ENCODE data around the gene FBXO46. TPM values are rescaled to one million over a fixed set of nuclear protein-coding genes. Genes with fewer than 3 reads are reported as not detected.
A peak's percentile ranks its signal among the peaks of the same experiment; 100 is the strongest.

FBXO46 gene, protein sequence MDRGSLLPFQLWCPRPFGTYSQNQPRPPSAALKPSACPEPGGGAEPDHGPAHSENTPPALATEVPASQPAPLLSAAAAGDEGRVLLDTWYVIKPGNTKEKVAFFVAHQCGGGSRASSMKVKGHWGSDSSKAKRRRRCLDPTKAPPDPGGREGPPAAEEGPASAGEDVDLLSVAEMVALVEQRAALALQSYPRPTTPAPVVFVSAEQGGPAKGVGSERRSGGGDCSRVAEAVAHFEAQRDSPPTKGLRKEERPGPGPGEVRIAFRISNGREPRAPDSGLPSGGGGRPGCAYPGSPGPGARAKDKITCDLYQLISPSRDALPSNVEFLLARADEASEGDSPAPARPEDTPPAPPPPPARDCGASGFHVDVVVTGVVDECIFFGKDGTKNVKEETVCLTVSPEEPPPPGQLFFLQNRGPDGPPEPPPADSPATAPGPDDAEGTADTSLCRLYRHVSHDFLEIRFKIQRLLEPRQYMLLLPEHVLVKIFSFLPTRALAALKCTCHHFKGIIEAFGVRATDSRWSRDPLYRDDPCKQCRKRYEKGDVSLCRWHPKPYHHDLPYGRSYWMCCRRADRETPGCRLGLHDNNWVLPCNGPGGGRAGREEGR
- total RNA-seq, result 23.6 TPM

DNA sequence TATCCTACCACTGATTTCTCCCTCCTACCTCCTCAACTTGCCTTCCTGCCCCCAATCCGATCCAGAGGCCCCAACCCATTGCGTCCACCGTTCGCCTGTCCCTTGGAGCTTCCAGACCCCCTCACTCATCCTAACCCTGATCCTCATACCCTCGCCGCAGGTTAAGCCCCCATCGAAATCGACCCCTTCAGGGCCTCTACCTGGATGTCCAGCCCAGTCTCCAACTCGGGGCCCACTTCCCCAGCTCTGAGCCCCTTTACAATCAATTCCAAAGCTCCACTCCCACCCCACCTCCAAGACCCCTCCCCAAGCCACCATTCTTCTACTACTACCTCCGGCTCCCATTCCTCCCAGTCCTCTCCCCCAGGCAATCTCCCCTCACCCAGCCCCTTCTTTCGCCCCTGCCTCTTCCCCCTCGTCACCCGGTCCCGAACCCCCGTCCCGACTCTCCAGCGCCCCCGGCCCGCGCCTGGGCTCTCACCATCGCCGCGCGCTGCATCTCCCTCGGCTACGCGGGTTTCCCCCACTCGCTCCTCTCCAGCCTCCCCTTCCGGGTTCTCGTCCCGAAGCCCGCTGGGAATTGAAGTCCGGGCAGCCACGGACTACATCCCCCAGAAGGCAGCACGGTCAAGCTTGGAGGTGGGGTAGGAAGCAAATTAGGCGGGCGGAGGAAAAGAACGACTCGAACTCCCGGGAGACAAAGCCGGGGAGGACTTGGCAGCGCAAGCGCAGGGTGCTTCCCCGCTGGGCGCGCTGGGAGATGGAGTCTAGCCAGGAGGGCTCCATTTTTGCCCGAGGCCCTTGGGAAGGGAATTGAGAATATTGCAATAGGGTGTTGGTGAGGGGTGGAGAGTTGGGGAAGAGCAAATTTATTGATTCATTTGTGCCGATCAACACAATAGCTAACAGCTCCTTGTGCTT, at the start of gene FBXO46:
FBXO46 (minus strand) TSS at position 529 of the 921 bp plus-strand sequence. CDS start 17,401 bp downstream, outside the sequence.
- DNase-seq (ENCODE audit: low spot score) (peak; percentile 97), ATAC-seq (peak; percentile 99)
- intact Hi-C loops (cut with DNase I), result no loop called here

- intact Hi-C loops (cut with DNase I), result no loop called here
- no peak for DNase-seq (ENCODE audit: low spot score)
Observed at GRCh38 chr19:45780146-45780447, 49.4 kb upstream of the FBXO46 start.

DNA sequence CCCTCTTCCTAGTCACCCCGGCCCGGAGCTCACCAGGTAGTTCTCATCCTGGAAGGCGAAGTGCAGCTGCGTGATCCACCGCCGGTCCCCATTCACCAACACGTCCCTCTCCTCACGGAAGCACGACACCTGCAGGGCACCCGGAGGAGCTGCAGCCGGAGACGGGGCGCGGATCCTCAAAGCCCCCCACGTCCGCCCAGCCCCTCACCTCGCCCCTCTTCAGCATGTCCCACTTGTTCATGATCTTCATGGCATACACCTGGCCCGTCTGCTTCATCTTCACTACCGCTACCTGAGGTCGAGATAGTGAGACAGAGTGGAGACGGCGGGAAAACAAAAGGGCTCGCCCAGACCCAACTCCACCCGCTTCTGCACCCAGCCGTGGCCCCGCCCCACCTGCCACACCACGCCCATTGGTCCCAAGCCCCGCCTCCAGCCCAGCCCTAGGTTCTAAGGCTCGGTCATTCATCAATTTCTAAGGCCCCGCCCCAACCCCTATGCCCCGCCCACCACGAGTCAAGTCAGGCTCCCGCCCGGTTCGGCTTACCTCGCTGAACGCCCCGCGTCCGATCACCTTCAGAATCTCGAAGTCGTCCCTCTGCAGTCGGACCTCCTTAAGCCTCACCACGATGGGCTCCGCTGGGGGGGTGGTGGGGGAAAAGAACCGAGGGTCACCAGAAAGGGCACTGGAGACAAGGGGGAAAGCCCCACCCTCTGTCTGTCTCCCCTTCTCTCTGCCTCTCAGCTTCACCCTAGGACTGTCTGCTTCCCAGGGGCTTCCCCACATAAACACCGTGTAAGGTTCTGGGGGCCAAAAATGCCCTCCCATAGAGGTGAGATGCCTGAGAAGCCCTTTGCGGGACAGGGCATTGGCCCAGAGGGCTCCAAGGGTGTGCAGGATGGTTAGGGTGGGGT, 48.8 kb upstream of the FBXO46 start:
- intact Hi-C loops (cut with DNase I), result no loop called here
- DNase-seq (ENCODE audit: low spot score), result peak; percentile 94
- peak; percentile 80 for ATAC-seq

More at GRCh38 chr19:45780146-45780447, 49.4 kb upstream of the FBXO46 start:
- ATAC-seq, result no peak

- intact Hi-C loops (cut with DNase I), result no loop called here
- no peak for ATAC-seq
- DNase-seq (ENCODE audit: low spot score), result no peak
Observed at GRCh38 chr19:45778010-45778661, 47.4 kb upstream of the FBXO46 start.

DNA sequence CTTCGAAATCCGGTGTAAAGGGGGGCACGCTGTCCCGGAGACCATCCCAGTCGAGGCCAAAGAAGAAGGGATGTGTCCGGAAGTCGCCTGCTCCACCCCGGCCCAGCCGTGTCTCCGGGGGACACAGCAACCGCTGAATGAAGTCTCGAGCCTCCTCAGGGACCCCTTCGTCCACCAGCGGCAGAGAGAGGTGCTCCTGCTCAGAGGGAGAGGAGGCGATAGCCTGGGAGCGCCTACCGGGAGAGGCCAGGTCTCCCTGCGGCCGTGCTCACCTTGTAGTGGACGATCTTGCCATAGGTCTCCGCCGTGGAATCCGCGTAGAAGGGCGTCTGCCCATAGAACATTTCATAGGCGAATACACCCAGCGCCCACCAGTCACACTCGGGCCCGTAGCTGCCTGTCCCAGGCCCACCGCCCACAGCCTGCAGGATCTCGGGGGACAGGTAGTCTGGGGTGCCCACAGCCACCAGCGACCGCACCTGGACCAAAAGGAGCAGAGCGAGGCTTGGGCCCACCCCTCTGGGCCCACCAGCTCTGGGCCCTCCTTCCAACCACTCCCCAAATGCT, 46.8 kb upstream of the FBXO46 start:
- no peak for DNase-seq (ENCODE audit: low spot score)
- intact Hi-C loops (cut with DNase I), result no loop called here

DNA sequence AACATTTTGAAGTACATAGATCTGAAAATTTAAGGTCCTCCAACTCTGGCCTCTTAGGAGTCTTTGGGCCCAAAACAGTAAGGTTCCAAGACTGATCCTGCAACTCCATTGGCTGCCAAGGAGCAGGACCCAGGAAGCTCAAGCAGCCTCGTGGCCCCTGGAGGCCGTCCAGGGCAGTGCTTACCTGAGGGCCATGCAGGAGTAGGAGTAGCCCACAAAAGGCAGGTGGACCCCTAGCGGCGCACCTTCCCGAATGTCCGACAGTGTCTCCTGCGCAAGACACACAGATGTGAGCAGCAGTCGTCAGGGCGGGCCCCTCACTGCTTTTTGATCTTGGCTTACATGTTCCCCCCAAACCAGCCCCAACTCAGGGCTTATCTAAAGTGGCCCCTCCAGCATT, 44.1 kb upstream of the FBXO46 start:
- no peak for ATAC-seq
- no peak for DNase-seq (ENCODE audit: low spot score)
- intact Hi-C loops (cut with DNase I), result no loop called here

More for the DNA sequence above, 46.8 kb upstream of the FBXO46 start:
- no peak for ATAC-seq

DNA sequence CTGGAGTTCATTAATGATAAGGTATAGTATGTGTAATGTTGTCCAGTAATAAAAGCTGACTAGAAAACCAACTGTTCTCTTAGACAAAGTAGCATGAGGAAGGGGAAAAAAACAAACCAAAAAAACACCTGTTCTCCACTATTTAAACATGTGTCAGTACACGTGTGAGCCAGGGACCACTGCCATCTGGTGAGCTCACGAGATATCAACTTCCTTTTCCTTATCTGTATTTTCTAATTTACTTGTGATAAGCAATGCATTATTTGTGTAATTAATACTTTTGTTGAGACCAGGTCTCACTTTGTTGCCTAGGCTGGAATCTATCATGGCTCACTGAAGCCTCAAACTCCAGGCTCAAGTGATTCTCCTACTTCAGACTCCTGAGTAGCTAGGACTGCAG, 42.7 kb upstream of the FBXO46 start:
- intact Hi-C loops (cut with DNase I), result no loop called here
- ATAC-seq (no peak), DNase-seq (ENCODE audit: low spot score) (no peak)

DNA sequence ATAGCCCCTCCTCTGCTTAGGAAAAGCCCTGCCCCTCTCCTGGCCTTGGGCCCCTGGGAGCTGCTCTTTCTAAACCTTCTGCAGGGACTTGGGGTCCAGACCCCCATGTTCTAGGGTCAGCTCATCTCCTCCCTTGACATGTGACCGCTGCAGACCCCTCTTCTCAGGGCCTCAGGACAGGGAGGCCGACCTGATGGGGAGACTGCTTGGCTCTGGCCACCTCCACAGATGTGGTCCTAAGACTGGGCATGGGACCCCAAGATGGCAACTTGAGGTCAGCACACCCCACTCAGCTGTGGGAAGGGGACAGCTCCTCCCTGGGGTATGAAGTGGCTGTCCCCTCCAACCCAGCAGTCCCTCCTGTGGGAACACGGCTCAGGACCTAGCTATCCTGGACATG, 42.2 kb upstream of the FBXO46 start:
- DNase-seq (ENCODE audit: low spot score) (no peak), ATAC-seq (no peak)
- intact Hi-C loops (cut with DNase I), result no loop called here

GRCh38 chr19:45772130-45772840, 41.6 kb upstream of the FBXO46 start:
- no peak for DNase-seq (ENCODE audit: low spot score)
- no peak for ATAC-seq
- intact Hi-C loops (cut with DNase I), result no loop called here

DNA sequence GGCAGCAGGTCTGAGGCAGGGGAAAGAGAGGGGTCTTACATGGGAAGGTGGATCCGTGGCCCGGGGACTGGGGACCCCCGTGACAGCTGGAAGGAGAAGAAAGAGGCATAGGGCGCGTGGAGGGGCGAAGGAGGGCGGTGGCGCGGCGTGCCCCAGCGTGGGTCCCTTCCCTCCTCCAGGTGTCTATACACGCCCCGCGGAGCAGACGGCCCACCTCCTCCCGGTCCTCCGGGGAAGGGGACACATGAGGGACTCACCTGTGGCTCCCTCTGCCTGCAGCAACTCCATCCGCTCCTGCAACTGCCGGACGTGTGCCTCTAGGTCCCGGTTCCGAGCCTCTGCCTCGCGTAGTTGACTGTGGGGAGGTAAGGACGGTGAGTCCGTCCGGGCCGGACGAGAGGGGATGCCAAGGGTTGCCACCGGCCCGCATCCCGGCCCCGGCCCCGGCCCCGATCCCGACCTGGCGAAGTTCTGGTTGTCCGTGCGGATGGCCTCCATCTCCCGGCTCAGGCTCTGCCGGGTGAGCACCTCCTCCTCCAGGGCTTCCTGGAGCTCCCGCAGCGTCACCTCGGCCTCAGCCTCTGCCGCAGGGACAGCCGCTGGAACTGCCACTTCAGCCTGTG, 40.7 kb upstream of the FBXO46 start:
- intact Hi-C loops (cut with DNase I), result no loop called here
- DNase-seq (ENCODE audit: low spot score) (peak; percentile 78), ATAC-seq (no peak)

GRCh38 chr19:45770192-45771101, 39.8 kb upstream of the FBXO46 start:
- intact Hi-C loops (cut with DNase I), result no loop called here
- ATAC-seq, result peak; percentile 80
- peak; percentile 96 for DNase-seq (ENCODE audit: low spot score)

GRCh38 chr19:45769821-45770191, 39.1 kb upstream of the FBXO46 start:
- DNase-seq (ENCODE audit: low spot score) (peak; percentile 84), ATAC-seq (peak; percentile 4)
- intact Hi-C loops (cut with DNase I), result loop anchor here (10.0 kb wide), 1 partner anchor 75 kb away; the partner anchor contains the start of genes QPCTL and SNRPD2

DNA sequence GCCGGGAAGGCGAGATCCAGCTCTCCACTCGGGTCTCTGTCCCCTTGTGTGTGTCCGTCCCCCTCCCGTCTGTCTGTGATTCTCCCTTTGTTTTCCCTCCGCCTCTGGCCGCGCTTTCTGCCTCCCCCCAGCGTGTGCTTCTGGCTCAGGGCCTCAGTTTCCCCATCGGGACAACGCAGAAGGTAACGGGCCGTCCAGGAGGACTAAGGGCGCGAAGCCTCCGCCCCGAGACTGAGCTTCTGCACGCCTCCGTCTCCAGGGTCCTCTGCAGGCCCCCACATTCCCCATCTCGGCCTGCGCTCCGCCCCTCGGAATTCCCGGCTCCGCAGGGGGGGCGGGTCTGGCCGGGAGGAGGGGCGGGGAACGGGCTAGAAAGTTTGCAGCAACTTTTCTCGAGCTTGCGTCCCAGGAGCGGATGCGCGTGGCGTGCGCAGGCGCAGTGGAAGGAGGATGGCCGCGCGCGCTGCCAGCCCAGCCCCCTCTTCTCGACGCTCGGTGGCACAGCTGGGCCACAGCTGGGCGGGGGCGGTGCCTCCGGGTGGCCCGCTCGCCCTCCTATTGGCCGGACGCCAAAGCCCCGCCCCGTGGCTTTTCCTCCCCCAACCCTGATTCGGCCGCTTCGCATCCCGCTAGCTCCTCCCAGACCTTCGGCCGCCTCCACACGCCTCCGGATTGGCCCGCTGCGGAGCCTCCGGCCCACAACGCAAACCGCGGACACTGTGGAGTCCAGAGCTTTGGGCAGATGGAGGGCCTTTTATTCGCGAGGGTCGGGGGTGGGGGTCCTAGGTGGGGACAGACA, 38.5 kb upstream of the FBXO46 start, which contains the start of gene SIX5:
SIX5 (minus strand) TSS at position 269 of the 799 bp plus-strand sequence. CDS start 408 bp downstream, outside the sequence.
- ATAC-seq (peak; percentile 74), DNase-seq (ENCODE audit: low spot score) (peak; percentile 100)
- intact Hi-C loops (cut with DNase I), result loop anchor here (10.0 kb wide), 1 partner anchor 74 kb away; the partner anchor contains the start of genes QPCTL and SNRPD2

GRCh38 chr19:45768655-45768983, 37.9 kb upstream of the FBXO46 start:
- intact Hi-C loops (cut with DNase I), result loop anchor here (10.0 kb wide), 1 partner anchor 74 kb away; the partner anchor contains the start of genes QPCTL and SNRPD2
- no peak for ATAC-seq
- no peak for DNase-seq (ENCODE audit: low spot score)
